GM10266 (cell line): ENCODE data around the gene LRP1B.

Source experiments
- DNase-seq: peaks from one replicate; pipeline ENCODE4 v3.0.0; 2012; ENCODE audit errors: extremely low spot score
- TF ChIP-seq, protein P1 (sequence below): IDR thresholded peaks from 2 replicates; pipeline ENCODE4 v1.5.1; 2012; ENCODE audit warnings: mild to moderate bottlenecking, low read depth; ENCODE audit not compliant: control insufficient read depth, insufficient read depth; ENCODE audit errors: missing control alignments

The LRP1B gene

DNA sequence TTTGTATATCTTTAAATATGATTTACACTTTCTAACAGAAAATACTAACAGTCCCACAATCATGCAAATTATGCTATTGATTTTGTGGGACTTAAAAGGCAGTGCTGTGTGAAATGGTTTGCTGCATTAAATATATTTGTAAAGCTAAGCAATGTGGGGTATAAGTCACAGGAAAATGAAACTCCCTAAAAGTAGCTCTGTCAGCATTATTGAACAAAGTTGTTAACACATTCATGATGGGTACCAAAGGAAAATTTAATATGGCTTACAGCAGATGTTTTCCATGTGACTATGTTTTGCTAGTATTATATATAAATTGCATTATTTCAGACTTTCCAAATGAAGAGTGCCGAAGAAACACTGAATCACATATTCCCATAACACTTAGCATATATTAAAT is 1450.0 kb downstream of the LRP1B start:
- TF ChIP-seq, protein P1, sequence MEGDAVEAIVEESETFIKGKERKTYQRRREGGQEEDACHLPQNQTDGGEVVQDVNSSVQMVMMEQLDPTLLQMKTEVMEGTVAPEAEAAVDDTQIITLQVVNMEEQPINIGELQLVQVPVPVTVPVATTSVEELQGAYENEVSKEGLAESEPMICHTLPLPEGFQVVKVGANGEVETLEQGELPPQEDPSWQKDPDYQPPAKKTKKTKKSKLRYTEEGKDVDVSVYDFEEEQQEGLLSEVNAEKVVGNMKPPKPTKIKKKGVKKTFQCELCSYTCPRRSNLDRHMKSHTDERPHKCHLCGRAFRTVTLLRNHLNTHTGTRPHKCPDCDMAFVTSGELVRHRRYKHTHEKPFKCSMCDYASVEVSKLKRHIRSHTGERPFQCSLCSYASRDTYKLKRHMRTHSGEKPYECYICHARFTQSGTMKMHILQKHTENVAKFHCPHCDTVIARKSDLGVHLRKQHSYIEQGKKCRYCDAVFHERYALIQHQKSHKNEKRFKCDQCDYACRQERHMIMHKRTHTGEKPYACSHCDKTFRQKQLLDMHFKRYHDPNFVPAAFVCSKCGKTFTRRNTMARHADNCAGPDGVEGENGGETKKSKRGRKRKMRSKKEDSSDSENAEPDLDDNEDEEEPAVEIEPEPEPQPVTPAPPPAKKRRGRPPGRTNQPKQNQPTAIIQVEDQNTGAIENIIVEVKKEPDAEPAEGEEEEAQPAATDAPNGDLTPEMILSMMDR, result no peak
- no peak for DNase-seq

DNA sequence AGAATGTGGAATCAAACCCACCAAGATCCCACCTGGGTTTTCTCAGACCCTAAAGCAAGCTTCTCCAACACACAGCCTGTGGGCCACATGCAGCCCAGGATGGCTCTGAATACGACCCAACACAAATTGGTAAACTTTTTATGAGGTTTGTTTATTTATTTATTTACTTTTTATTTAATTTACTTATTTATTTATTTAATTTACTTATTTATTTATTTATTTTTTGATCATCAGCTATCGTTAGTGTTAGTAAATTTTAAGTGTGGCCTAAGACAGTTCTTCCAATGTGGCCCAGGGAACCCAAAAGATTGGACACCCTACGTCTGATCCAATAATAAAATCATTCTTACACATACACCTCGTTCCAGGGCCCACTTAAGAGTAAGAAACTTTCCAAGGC is 1451.1 kb downstream of the LRP1B start:
- TF ChIP-seq, protein P1, result no peak
- DNase-seq, result no peak

DNA sequence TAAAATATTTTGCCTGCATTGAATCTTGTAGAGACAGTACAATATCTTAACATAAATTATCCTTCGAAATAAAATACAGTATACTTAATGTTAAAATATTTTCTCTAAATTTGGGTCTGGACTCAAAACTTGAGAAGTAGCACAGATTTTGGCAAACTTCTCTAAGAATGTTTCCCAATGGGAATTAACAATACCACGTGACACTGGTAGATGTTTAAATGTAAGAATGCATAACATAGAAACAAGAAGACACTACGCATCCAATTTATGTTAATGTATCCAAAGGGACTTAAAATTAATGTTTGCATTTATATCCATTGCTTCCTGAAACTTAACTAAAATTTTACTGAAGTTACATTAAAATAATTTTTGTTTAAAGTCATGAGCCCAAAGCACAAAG is 1460.9 kb downstream of the LRP1B start:
- TF ChIP-seq, protein P1, result no peak
- no peak for DNase-seq

DNA sequence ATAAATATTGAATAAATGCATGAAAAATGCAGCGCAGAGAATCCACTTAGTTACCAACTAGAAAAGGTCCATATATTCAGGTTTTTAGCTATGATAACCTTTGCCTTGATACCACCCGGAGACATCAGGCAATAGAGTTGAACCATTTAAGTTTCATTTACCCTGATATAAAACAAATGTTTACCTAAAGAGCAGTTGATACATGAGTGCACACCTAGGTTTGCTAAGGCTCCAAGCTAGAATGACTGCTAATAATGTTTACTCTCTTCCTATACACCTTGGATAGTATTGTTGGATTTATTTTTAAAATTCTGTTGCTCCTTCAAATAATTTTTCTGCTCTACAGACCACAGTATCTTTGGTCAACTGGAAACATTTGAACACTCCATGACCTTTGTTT is 1463.6 kb downstream of the LRP1B start:
- DNase-seq, result no peak
- TF ChIP-seq, protein P1, result no peak

DNA sequence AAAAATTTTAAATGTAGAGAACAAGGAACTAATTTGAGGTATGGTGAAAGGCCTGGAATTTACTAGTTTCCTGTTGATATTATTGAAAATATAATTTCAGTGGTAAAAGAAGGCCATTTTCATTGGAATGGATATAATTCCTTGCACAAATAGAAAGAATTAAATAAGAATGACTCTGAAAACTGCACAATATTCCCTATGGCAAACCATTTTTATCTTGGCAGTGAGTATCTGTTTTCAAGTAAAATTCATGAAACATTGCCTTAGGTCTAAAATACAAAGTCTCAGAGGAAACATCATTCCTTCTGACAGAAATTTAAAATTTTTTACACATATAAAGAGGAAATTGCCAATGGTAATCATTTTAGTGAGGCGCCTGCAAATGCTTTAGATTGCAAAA is 1468.3 kb downstream of the LRP1B start:
- TF ChIP-seq, protein P1, result no peak
- no peak for DNase-seq

DNA sequence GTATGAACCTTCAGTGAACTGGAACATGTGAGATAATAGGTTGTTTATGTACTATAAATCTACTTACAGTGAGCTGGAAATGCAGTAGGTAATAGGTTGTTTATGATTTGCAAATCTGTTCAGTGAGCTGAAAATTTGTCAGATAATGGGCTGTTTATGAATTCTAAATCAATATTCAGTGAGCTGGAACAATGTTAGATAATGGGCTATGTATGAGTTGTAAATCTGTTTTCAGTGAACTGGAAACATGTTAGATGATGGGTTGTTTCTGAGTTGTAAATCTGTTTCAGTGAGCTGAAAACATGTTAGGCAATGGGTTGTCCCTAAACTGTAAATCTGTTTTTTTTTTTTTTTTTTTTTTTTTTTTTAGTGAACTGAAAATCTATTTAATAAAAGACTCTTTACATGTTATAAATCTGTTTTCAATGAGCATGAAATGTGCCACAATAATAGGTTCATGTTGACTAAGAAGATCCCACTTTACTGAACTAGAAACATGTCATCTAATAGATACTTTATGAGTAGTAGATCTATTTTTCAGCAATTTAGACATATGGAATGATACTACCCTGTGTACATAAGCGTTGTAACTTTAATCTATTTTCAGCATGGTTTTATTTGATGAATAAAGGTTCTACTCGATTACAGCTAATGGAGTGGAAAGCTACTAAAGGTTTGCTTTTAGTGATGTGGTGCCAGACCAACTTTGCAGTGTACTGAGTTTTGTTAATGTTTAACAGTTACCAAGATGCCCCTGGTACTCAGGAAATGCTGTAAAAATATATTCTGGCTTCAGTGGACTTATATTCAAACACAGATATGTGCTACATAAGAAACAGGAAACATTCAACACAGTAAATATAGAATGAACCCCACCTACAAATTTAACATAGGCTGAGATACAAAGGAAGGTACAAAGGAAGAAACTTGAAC is 1471.8 kb downstream of the LRP1B start:
- no peak for DNase-seq

DNA sequence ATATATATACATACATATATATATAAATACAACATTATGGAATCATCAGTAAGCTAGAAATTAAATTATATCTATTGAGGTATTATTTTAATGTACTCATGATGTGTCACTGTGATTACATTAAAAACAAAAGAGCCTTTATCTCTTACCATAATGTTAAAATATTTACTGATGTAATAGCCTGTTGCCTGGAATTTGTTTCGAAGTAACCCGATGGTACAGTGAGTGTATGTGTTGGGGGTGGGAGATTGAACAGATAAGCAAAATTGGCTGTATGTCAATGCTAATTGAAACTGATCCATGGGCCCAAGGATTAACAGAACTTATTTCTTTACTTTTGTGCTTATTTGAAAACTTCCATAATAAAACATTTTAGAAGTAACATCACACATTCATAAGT is 1473.2 kb downstream of the LRP1B start:
- DNase-seq, result no peak
- TF ChIP-seq, protein P1, result no peak

More for the DNA sequence above, 1471.8 kb downstream of the LRP1B start:
- TF ChIP-seq, protein P1, result no peak
